Measurements from ENCODE around the gene MTUS2. TPM values are rescaled to one million over a fixed set of nuclear protein-coding genes. Genes with fewer than 3 reads are reported as not detected.

MTUS2 gene
- total and polyA plus RNA-seq, 8 donors = 0.12 to 28.1 (median 3.5) TPM; not detected in 1

- intact Hi-C loops (cut with DNase I; ENCODE audit: low total_unique reads) = no loop called here
- Histone ChIP-seq H3K9me3 (no peaks in the 10 kb centered on the region), H3K4me3 (no peak overlapping the region), H3K36me3 (no peaks in the 10 kb centered on the region), H3K27me3 (no peaks in the 10 kb centered on the region), H3K27ac (no peak overlapping the region), H3K4me1 (peaks cover 0 to 4% (median 0%) of the 10 kb centered on the region in 4 donors)
- 41 to 46% (median 46%) methylated on average over 6 of the region's 6 CpGs for WGBS, 5 donors
- DNase-seq = peak; percentile 47 to 70
- TF ChIP-seq CTCF (IDR thresholded peaks at IDR 0.05) (peak in 5 of 7 experiments; percentile 29 to 75 (median 61)), EP300 (IDR thresholded peaks at IDR 0.05) (no peak)
Observed at GRCh38 chr13:29472332-29472961, 652.3 kb downstream of the MTUS2 start.

DNA sequence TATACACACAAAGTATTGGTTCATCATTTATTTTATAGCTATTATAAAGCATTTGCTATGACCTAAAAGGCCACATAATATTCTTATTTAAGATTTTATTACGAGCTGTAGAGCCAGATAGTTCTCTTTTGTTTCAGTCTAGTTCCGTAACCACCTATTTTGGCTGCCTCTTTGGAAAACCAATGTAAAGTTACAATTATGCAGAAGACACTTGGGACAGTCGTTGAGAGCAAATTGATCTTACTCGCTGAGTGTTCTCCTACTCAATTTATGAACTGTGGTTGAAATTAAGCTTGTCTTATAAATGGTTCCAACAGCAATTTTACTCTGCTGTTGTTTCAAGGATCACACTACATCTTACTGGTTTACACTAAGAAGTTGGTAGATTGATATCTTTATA is 653.0 kb downstream of the MTUS2 start:
- intact Hi-C loops (cut with DNase I; ENCODE audit: low total_unique reads) = no loop called here
- Histone ChIP-seq H3K27me3 (no peaks in the 10 kb centered on the region), H3K4me3 (no peak overlapping the region), H3K9me3 (no peaks in the 10 kb centered on the region), H3K36me3 (no peaks in the 10 kb centered on the region), H3K4me1 (peaks cover 0 to 4% (median 0%) of the 10 kb centered on the region in 4 donors), H3K27ac (no peak overlapping the region)
- WGBS, 5 donors = 78 to 85% (median 81%) methylated on average over 4 of the region's 4 CpGs
- TF ChIP-seq POLR2AphosphoS5 (IDR thresholded peaks at IDR 0.05) (no peak), POLR2A (IDR thresholded peaks at IDR 0.05) (no peak), EP300 (IDR thresholded peaks at IDR 0.05) (no peak), CTCF (IDR thresholded peaks at IDR 0.05) (no peak)
- no peak for DNase-seq

GRCh38 chr13:29474991-29475390 is 654.9 kb downstream of the MTUS2 start:
- intact Hi-C loops (cut with DNase I; ENCODE audit: low total_unique reads) = no loop called here
- Histone ChIP-seq H3K4me1 (peaks cover 0 to 4% (median 0%) of the 10 kb centered on the region in 4 donors), H3K36me3 (no peaks in the 10 kb centered on the region), H3K27me3 (no peaks in the 10 kb centered on the region), H3K4me3 (no peak overlapping the region), H3K27ac (no peak overlapping the region), H3K9me3 (no peaks in the 10 kb centered on the region)
- TF ChIP-seq CTCF (IDR thresholded peaks at IDR 0.05) (no peak), POLR2A (IDR thresholded peaks at IDR 0.05) (no peak), EP300 (IDR thresholded peaks at IDR 0.05) (no peak), POLR2AphosphoS5 (IDR thresholded peaks at IDR 0.05) (no peak)
- DNase-seq = no peak
- 71 to 85% (median 80%) methylated on average over 3 of the region's 3 CpGs for WGBS, 5 donors

DNA sequence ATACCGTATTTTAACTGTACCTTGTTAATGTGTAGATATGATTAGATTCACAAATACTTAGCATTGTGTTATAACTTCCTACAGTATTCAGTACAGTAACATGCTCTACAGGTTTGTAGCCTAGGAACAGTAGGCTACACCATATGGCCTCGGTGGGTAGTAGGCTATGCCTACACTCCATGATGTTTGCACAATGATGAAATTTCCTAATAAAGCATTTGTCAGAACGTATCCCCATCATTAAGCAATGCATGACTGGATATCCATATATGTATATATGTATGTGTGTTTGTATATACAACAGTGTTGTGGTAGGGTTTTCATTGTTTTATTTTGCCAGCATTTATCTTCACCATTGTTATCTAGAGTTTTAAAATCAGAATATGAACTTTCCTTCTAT is 655.9 kb downstream of the MTUS2 start:
- Histone ChIP-seq H3K36me3 (no peaks in the 10 kb centered on the region), H3K4me3 (no peak overlapping the region), H3K9me3 (no peaks in the 10 kb centered on the region), H3K27me3 (no peaks in the 10 kb centered on the region), H3K27ac (no peak overlapping the region), H3K4me1 (peaks cover 0 to 4% (median 0%) of the 10 kb centered on the region in 4 donors)
- WGBS, 5 donors = 59 to 75% (median 66%) methylated on average over 3 of the region's 3 CpGs
- intact Hi-C loops (cut with DNase I; ENCODE audit: low total_unique reads) = no loop called here
- DNase-seq = no peak
- TF ChIP-seq CTCF (IDR thresholded peaks at IDR 0.05) = no peak
- no peak for TF ChIP-seq POLR2AphosphoS5 (IDR thresholded peaks at IDR 0.05)
- TF ChIP-seq EP300 (IDR thresholded peaks at IDR 0.05) = no peak
- no peak for TF ChIP-seq POLR2A (IDR thresholded peaks at IDR 0.05)

Measured in stomach (tissue), 9 donors.